Stimulated activated CD4-positive, alpha-beta T cell treated with anti-CD3 and anti-CD28 coated beads, Interleukin-4, amount 100 ng/mL, for 1 hour (primary cell): ENCODE measurements around the gene NCKAP5.
"Not testable (repeated sequence)": the region's sequence is repeated elsewhere in the genome, so short reads cannot be mapped to it uniquely, and the experiment has no call there.

Experiments used
- DNase-seq: peaks from one replicate; pipeline ENCODE4 v3.0.0-alpha.2; 2020

Gene NCKAP5

GRCh38 chr2:132736059-132736458, 832.2 kb downstream of the NCKAP5 start:
- DNase-seq: no peak

- no peak for DNase-seq
Observed at GRCh38 chr2:132734961-132735360, 833.3 kb downstream of the NCKAP5 start.

GRCh38 chr2:132733094-132733493, 835.2 kb downstream of the NCKAP5 start:
- DNase-seq: no peak

DNA sequence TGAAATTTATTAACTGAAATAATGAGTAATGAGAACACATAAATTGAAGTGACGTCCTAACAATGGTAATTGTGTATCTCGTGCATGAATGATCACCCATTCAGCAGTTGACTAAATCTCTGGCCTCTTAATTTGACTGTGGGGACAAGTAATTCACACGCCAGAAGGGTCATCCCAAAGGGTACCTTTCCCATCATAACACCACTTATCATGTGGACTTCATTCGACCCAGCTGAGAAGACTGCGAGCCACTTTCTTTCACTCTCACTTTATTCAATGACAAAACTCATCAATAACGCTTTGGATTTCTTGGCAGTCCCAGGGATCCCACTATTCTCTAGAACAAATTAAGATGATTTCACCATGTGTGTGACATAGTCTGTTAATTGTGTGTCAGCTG, 835.6 kb downstream of the NCKAP5 start:
- DNase-seq: no peak

GRCh38 chr2:132731441-132731840, 836.8 kb downstream of the NCKAP5 start:
- no peak for DNase-seq

- DNase-seq: no peak
Observed at GRCh38 chr2:132730611-132731010, 837.7 kb downstream of the NCKAP5 start.

DNA sequence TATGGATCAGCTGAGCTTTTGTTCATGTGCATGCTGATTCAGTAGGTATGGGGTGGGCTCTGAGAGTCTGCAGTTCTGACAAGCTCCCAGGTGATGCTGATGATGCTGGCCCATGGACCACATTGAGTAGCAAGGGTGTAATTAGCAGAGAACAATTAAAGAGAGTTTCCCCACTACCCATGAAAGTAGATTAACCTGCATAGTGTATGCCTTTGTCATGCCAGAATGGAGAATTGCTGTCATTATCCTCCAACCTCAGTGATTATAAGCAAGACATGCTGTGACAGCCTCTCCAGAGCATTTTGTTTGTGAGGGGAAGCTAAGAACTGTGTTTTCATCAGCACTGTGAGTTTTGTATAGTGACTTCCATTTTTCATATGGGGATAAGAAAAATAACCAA, 838.7 kb downstream of the NCKAP5 start:
- no peak for DNase-seq

DNA sequence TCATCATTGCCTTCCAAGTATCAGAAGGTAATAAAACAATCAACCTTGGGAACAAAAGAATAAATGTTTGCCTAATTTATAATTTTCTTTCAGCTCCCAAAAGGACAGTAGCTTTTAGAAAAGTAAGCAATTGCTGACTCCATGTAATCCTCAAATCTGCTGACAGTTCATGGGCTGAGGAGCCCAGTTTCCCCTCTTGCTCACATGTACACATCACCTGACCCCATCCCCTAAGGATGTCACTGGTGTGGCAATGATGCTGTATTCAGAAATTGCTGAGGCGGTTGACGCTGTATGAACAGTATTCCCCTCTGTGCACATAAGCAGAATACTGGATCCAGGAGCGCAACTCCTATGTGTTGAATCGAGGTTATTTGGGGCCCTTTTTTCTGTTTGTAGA, 842.1 kb downstream of the NCKAP5 start:
- no peak for DNase-seq

- no peak for DNase-seq
Observed at GRCh38 chr2:132725748-132726147, 842.5 kb downstream of the NCKAP5 start.

DNA sequence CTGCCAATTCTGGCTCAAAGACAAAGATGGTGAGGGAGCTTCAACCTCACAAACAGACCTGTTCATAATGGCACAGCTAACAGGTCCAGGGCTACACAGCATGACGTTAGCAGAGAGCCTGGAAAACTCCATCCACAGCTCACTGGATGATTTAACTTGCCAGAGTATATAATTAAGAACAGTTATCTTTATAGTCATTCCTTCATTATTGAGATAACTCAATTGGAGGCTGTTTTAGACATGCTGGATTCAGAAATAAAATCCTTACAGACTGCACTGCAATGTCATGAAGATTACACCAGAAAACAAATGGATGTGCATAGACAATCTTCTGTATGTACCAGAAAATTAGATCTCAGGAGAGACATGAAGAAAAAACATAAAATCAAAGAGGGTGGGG, 843.1 kb downstream of the NCKAP5 start:
- no peak for DNase-seq

DNA sequence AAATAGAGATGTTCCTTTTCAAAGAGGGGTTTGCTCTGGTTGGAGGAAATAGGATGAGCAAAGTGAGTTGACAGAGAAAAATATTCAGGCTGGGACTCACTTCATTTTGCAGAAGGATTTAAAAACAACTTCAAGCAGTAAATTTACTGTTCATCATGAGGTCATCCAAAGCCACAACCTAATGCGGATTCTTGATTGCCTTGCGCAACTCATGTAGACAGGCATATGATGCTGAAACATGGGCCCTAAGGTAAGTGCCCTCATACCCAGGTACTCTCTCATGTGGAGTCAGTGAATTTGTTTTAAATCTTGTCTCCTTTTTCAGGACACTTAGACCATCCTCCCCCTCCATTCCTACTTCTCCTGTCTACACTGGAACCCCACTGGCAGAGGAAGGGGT, 846.3 kb downstream of the NCKAP5 start:
- no peak for DNase-seq

DNA sequence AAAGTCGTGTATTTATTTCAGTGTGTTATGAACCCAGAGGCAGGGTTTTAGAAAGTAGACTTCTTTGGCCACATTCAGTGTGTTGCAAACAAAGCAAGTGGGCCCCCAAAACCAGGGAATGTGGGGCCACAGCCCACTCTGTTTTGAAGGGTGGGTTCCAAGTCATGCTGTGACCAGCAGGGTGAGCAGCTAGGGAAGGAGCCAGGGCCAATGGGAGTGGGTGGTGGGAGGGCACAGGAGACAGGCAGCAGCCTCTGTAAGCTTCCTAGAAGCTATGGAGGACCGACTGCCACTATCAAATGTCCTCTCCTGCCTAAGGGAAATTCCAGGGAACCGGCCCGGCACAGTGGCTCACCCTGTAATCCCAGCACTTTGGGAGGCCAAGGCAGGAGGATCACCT, 847.9 kb downstream of the NCKAP5 start:
- no peak for DNase-seq

DNA sequence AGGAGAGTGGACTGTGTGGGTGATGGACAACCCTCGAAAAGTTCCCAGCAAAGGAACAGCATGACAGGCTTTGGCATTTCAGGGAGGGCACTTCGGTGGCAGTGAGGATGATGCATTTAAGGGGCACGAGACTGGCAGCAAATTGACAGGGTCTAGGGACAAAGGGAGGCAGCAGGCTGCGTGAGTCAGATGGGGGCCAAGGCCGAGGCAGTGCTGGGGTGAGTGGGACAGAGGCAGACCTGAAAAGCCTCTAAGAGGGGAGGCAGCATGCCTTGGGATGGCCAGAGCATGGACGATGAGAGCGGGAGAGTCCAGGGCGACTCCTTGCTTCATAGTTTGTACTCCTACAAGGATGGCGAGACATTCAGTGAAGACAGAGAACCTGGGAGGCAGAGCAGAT, 848.8 kb downstream of the NCKAP5 start:
- DNase-seq: no peak

DNA sequence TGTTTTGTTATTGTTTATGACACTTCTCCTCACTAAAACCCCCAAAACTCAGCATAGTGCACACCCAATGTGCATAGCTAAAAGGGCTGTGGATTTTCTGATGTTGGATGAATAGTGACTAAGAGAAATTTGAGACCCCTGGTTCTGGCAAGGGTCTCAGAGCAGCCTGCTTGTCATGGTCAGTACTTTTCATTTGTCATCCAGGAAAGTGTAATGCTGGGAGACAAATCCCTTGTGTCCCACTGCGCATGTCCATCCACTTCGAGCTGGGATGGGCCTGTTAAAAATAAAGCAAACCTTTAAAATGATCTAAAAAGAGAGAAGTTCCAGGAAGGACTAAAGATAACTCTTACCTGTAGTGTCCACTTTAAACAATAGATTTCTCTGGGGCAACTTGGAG, 851.3 kb downstream of the NCKAP5 start:
- DNase-seq: no peak

GRCh38 chr2:132715386-132716351, 852.6 kb downstream of the NCKAP5 start:
- DNase-seq: no peak

- DNase-seq: no peak
Observed at GRCh38 chr2:132703396-132703795, 864.9 kb downstream of the NCKAP5 start.

DNA sequence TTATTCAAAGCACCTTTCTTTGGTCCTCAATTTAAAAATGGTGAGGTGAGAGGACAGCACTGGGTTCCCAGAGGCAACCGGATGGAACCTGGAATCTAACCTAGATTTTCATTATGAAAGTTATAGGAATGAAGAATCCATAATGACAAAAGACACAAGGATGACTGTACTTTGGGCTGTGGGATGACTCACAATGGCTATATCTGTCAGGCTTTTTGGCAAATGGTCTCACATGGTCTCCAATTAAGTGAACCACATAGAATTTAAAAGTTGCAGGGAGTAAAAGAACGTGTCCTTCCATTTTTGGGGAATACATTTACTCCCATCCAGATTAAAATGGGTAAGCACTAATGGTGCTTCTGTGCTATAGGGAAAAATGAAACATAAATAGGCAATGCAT, 866.5 kb downstream of the NCKAP5 start:
- DNase-seq: no peak

GRCh38 chr2:132699802-132700201, 868.5 kb downstream of the NCKAP5 start:
- not testable (repeated sequence) for DNase-seq

- not testable (repeated sequence) for DNase-seq
Observed at GRCh38 chr2:132698347-132698746, 869.9 kb downstream of the NCKAP5 start.

DNA sequence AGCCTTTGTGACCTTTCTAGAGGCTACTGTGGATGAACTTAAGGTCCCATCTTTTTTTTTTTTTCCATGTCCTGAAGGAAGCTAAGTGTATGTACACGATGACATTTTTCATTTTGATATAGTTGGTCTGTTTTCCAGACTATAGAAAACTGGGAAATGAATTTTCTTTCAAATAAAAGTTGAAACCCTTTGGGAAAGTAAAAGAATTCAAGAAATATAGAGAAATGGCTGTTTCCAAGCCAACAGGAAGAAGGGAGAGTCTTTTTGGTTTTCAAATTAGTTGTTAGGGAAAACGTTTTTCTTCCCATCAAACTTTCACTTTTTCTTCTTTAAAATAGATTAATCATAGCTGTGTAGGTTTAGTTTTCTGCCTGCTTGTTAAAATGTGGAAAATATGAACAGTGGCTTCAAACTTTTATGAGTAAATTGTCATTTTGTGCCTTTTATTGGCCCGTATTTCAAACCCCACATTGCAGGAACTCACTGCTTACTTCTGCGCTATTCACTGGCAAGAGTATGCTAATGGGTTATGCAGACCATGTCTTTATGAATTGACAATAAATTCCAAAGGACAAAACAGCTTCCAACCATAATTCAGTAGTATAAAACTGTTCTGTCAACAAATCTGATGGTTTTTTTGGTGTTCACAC, 870.6 kb downstream of the NCKAP5 start:
- no peak for DNase-seq

GRCh38 chr2:132692816-132693215, 875.4 kb downstream of the NCKAP5 start:
- DNase-seq: no peak

DNA sequence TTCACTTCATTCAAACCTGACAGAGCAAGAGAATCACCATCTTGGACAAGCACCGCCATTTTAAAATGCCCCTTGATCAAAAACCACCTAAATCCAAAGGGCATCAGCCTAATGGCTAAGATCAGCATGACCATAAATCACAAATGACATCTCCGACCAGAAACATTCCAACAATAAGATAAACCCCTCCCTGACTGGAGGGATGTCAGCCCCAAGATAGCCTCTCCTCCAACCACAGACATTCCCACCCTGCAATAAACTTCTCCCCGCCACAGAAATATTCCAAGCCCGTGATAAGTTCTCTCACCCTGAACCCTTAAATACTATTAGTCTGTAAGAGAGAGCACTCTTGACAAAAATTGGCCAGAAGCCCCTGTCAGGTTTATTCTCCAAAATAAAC, 876.7 kb downstream of the NCKAP5 start:
- no peak for DNase-seq

GRCh38 chr2:132690664-132691303, 877.5 kb downstream of the NCKAP5 start:
- no peak for DNase-seq

GRCh38 chr2:132681766-132682165, 886.5 kb downstream of the NCKAP5 start:
- no peak for DNase-seq
